Measurements from ENCODE around the gene LRRC55.

LRRC55 gene

DNA sequence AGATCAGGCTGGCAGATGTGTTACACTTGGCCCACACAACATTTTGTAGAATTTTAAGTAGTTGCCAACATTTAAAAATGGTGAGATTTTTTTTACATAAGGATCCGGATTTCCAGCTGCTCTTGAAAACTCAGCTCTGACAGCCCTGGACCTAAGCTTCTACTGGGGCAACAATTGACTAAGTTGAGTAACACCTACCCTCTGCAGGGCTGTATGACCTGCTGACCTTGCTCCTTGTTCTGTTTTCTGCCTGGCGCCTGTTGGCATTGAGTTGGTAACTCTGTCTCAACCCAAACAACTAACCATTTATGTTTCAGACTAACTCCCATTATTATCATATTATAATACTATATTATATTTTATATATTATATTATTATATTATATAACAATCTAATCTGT lies 21.1 kb upstream of the LRRC55 start:
- H3K4me3 ChIP-seq (ENCODE audit: insufficient read depth in 1 of 2, low read depth in 1 of 2, low read length in 2 of 2) = no peak overlapping the region
- no peak overlapping the region for H2AK5ac ChIP-seq (ENCODE audit: low read length, severe bottlenecking)
- no peak overlapping the region for H3K9ac ChIP-seq (ENCODE audit: low read length)
- H3K27me3 ChIP-seq (ENCODE audit: control insufficient read depth in 1 of 2, insufficient read depth in 1 of 2, low read length in 2 of 2) = peaks cover 4 to 24% of the 10 kb centered on the region in 2 experiments
- no peak overlapping the region for H2BK15ac ChIP-seq (ENCODE audit: low read depth, poor library complexity, severe bottlenecking)
- H3K79me1 ChIP-seq (replicated peaks; ENCODE audit: low read length, poor library complexity, severe bottlenecking) = no peaks in the 10 kb centered on the region
- 61% methylated on average over 1 of the region's 2 CpGs for WGBS
- no peak overlapping the region for H4K91ac ChIP-seq (ENCODE audit: low read length)
- no peak overlapping the region for H2AFZ ChIP-seq (ENCODE audit: low read depth, low read length)
- H3K27ac ChIP-seq (ENCODE audit: low read length, poor library complexity, severe bottlenecking) = no peak overlapping the region
- H3K36me3 ChIP-seq (ENCODE audit: control insufficient read depth in 1 of 2, insufficient read depth in 2 of 2, low read depth in 1 of 2, low read length in 2 of 2) = no peaks in the 10 kb centered on the region
- H2BK12ac ChIP-seq (ENCODE audit: low read length in 2 of 2) = no peak overlapping the region
- H3K9me3 ChIP-seq (ENCODE audit: control insufficient read depth, low read length) = no peaks in the 10 kb centered on the region
- H3K4me2 ChIP-seq (ENCODE audit: low read length, poor library complexity, severe bottlenecking) = no peak overlapping the region
- no peak overlapping the region for H2BK120ac ChIP-seq (ENCODE audit: low read depth, low read length)
- H3K4ac ChIP-seq (ENCODE audit: low read depth in 1 of 2, low read length in 2 of 2) = no peak overlapping the region
- no peak overlapping the region for H3K23ac ChIP-seq (ENCODE audit: low read length in 2 of 2)
- H3K14ac ChIP-seq (ENCODE audit: low read length in 2 of 2) = no peak overlapping the region
- no peaks in the 10 kb centered on the region for H3K4me1 ChIP-seq (ENCODE audit: control insufficient read depth, insufficient read depth, low read depth, low read length)
- no peak overlapping the region for H2BK5ac ChIP-seq (ENCODE audit: low read depth, low read length, poor library complexity, severe bottlenecking)
- no peak overlapping the region for H3K18ac ChIP-seq (ENCODE audit: low read depth in 1 of 2, low read length in 2 of 2)
- DNase-seq = no peak
- no peak overlapping the region for H4K8ac ChIP-seq (ENCODE audit: low read length)

DNA sequence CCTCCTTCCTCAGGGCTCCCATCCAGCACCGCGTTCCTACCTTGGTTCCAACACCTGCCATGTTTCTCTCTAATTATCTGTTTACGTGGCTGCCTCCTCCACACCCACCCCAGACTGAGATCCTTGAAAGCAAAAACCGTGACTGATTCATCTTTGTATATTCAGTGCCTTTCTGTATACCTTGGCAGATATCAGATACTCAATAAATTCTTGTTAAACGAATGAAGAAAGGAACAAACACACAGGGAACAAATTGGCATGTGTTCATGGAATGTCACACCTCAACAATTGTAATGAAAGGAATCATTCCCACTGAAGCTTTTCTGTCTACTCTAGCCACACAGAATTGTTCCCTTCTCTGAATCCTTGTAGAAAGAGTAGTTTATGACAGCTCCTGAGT lies 20.4 kb upstream of the LRRC55 start:
- Histone ChIP-seq H3K36me3 (ENCODE audit: control insufficient read depth in 1 of 2, insufficient read depth in 2 of 2, low read depth in 1 of 2, low read length in 2 of 2) (no peaks in the 10 kb centered on the region), H4K91ac (ENCODE audit: low read length) (no peak overlapping the region), H3K27ac (ENCODE audit: low read length, poor library complexity, severe bottlenecking) (no peak overlapping the region), H4K8ac (ENCODE audit: low read length) (no peak overlapping the region), H3K4me1 (ENCODE audit: control insufficient read depth, insufficient read depth, low read depth, low read length) (no peaks in the 10 kb centered on the region), H2BK12ac (ENCODE audit: low read length in 2 of 2) (no peak overlapping the region), H2BK15ac (ENCODE audit: low read depth, poor library complexity, severe bottlenecking) (no peak overlapping the region), H3K27me3 (ENCODE audit: control insufficient read depth in 1 of 2, insufficient read depth in 1 of 2, low read length in 2 of 2) (peaks cover 2 to 18% of the 10 kb centered on the region in 2 experiments), H2BK5ac (ENCODE audit: low read depth, low read length, poor library complexity, severe bottlenecking) (no peak overlapping the region), H3K18ac (ENCODE audit: low read depth in 1 of 2, low read length in 2 of 2) (no peak overlapping the region), H3K4me2 (ENCODE audit: low read length, poor library complexity, severe bottlenecking) (no peak overlapping the region), H3K14ac (ENCODE audit: low read length in 2 of 2) (no peak overlapping the region), H2BK120ac (ENCODE audit: low read depth, low read length) (no peak overlapping the region), H3K4me3 (ENCODE audit: insufficient read depth in 1 of 2, low read depth in 1 of 2, low read length in 2 of 2) (no peak overlapping the region), H3K79me1 (replicated peaks; ENCODE audit: low read length, poor library complexity, severe bottlenecking) (no peaks in the 10 kb centered on the region), H2AFZ (ENCODE audit: low read depth, low read length) (no peak overlapping the region), H3K9ac (ENCODE audit: low read length) (no peak overlapping the region), H3K4ac (ENCODE audit: low read depth in 1 of 2, low read length in 2 of 2) (no peak overlapping the region), H3K9me3 (ENCODE audit: control insufficient read depth, low read length) (no peaks in the 10 kb centered on the region), H3K23ac (ENCODE audit: low read length in 2 of 2) (no peak overlapping the region), H2AK5ac (ENCODE audit: low read length, severe bottlenecking) (no peak overlapping the region)
- WGBS = 62% methylated on average over 4 of the region's 5 CpGs
- DNase-seq = no peak

- H3K23ac ChIP-seq (ENCODE audit: low read length in 2 of 2) = no peak overlapping the region
- 59% methylated on average over 6 of the region's 6 CpGs for WGBS
- no peak overlapping the region for H2BK15ac ChIP-seq (ENCODE audit: low read depth, poor library complexity, severe bottlenecking)
- no peak overlapping the region for H3K18ac ChIP-seq (ENCODE audit: low read depth in 1 of 2, low read length in 2 of 2)
- H4K91ac ChIP-seq (ENCODE audit: low read length) = no peak overlapping the region
- H2AK5ac ChIP-seq (ENCODE audit: low read length, severe bottlenecking) = no peak overlapping the region
- no peak overlapping the region for H3K4me3 ChIP-seq (ENCODE audit: insufficient read depth in 1 of 2, low read depth in 1 of 2, low read length in 2 of 2)
- no peaks in the 10 kb centered on the region for H3K36me3 ChIP-seq (ENCODE audit: control insufficient read depth in 1 of 2, insufficient read depth in 2 of 2, low read depth in 1 of 2, low read length in 2 of 2)
- no peak overlapping the region for H3K9ac ChIP-seq (ENCODE audit: low read length)
- no peak overlapping the region for H3K27ac ChIP-seq (ENCODE audit: low read length, poor library complexity, severe bottlenecking)
- H2AFZ ChIP-seq (ENCODE audit: low read depth, low read length) = no peak overlapping the region
- no peak overlapping the region for H2BK120ac ChIP-seq (ENCODE audit: low read depth, low read length)
- DNase-seq = no peak
- H4K8ac ChIP-seq (ENCODE audit: low read length) = no peak overlapping the region
- no peaks in the 10 kb centered on the region for H3K9me3 ChIP-seq (ENCODE audit: control insufficient read depth, low read length)
- H3K4me1 ChIP-seq (ENCODE audit: control insufficient read depth, insufficient read depth, low read depth, low read length) = no peaks in the 10 kb centered on the region
- no peaks in the 10 kb centered on the region for H3K79me1 ChIP-seq (replicated peaks; ENCODE audit: low read length, poor library complexity, severe bottlenecking)
- no peak overlapping the region for H2BK12ac ChIP-seq (ENCODE audit: low read length in 2 of 2)
- no peak overlapping the region for H3K14ac ChIP-seq (ENCODE audit: low read length in 2 of 2)
- no peak overlapping the region for H3K4me2 ChIP-seq (ENCODE audit: low read length, poor library complexity, severe bottlenecking)
- peaks cover 7 to 18% of the 10 kb centered on the region in 2 experiments for H3K27me3 ChIP-seq (ENCODE audit: control insufficient read depth in 1 of 2, insufficient read depth in 1 of 2, low read length in 2 of 2)
- H2BK5ac ChIP-seq (ENCODE audit: low read depth, low read length, poor library complexity, severe bottlenecking) = no peak overlapping the region
- no peak overlapping the region for H3K4ac ChIP-seq (ENCODE audit: low read depth in 1 of 2, low read length in 2 of 2)
Measured at GRCh38 chr11:57162179-57162898, 19.4 kb upstream of the LRRC55 start.

GRCh38 chr11:57163160-57163868 lies 18.4 kb upstream of the LRRC55 start:
- Histone ChIP-seq H3K14ac (ENCODE audit: low read length in 2 of 2) (no peak overlapping the region), H3K4me2 (ENCODE audit: low read length, poor library complexity, severe bottlenecking) (no peak overlapping the region)
- WGBS = 73% methylated on average over 6 of the region's 6 CpGs

More at GRCh38 chr11:57163160-57163868, 18.4 kb upstream of the LRRC55 start:
- Histone ChIP-seq H2BK15ac (ENCODE audit: low read depth, poor library complexity, severe bottlenecking) (no peak overlapping the region), H2AK5ac (ENCODE audit: low read length, severe bottlenecking) (no peak overlapping the region), H2BK120ac (ENCODE audit: low read depth, low read length) (no peak overlapping the region), H3K4ac (ENCODE audit: low read depth in 1 of 2, low read length in 2 of 2) (no peak overlapping the region), H3K36me3 (ENCODE audit: control insufficient read depth in 1 of 2, insufficient read depth in 2 of 2, low read depth in 1 of 2, low read length in 2 of 2) (no peaks in the 10 kb centered on the region), H3K79me1 (replicated peaks; ENCODE audit: low read length, poor library complexity, severe bottlenecking) (no peaks in the 10 kb centered on the region), H3K9ac (ENCODE audit: low read length) (no peak overlapping the region), H3K9me3 (ENCODE audit: control insufficient read depth, low read length) (no peaks in the 10 kb centered on the region), H3K4me3 (ENCODE audit: insufficient read depth in 1 of 2, low read depth in 1 of 2, low read length in 2 of 2) (no peak overlapping the region), H3K4me1 (ENCODE audit: control insufficient read depth, insufficient read depth, low read depth, low read length) (no peaks in the 10 kb centered on the region), H3K27me3 (ENCODE audit: control insufficient read depth in 1 of 2, insufficient read depth in 1 of 2, low read length in 2 of 2) (peaks cover 9 to 14% of the 10 kb centered on the region in 2 experiments), H2BK5ac (ENCODE audit: low read depth, low read length, poor library complexity, severe bottlenecking) (no peak overlapping the region), H4K91ac (ENCODE audit: low read length) (no peak overlapping the region), H2AFZ (ENCODE audit: low read depth, low read length) (no peak overlapping the region), H3K27ac (ENCODE audit: low read length, poor library complexity, severe bottlenecking) (no peak overlapping the region), H4K8ac (ENCODE audit: low read length) (no peak overlapping the region), H3K18ac (ENCODE audit: low read depth in 1 of 2, low read length in 2 of 2) (no peak overlapping the region), H3K23ac (ENCODE audit: low read length in 2 of 2) (no peak overlapping the region), H2BK12ac (ENCODE audit: low read length in 2 of 2) (no peak overlapping the region)
- DNase-seq = no peak
